ENCODE data around the gene FBXO22.
A peak's percentile ranks its signal among the peaks of the same experiment; 100 is the strongest.
"Not testable (repeated sequence)": the region's sequence is repeated elsewhere in the genome, so short reads cannot be mapped to it uniquely, and the experiment has no call there.

FBXO22 gene

GRCh38 chr15:75921732-75922703 lies 18.3 kb downstream of the FBXO22 start:
- peak; percentile 30 for DNase-seq

GRCh38 chr15:75923756-75924155 lies 20.1 kb downstream of the FBXO22 start:
- DNase-seq: no peak

- no peak for DNase-seq
These were observed 20.9 kb downstream of the FBXO22 start for GRCh38 chr15:75924576-75924975.

DNA sequence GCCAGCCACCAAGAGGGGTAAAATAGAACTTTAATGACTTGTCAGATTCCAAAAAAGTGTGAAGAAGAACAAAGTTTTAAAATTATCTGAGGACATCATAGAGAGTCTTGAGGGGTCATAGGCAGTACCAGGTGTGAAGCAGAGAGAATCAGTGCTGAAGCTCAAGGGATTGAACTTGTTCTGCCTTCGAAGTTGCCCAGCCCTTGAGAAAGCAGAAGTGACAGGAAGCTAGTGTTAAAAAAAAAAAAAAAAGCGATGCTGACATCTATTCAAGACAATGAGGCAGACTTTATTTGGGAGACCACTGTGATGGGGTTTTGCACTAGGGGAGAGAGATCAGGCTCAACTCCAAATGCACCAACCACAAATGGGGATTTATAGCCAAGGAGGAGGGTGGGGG lies 21.8 kb downstream of the FBXO22 start:
- peak; percentile 16 for DNase-seq

GRCh38 chr15:75926931-75927330 lies 23.3 kb downstream of the FBXO22 start:
- DNase-seq: no peak

GRCh38 chr15:75927601-75928000 lies 23.9 kb downstream of the FBXO22 start:
- DNase-seq: no peak

- DNase-seq: peak; percentile 21
These were observed 25.3 kb downstream of the FBXO22 start for GRCh38 chr15:75928680-75929608.

DNA sequence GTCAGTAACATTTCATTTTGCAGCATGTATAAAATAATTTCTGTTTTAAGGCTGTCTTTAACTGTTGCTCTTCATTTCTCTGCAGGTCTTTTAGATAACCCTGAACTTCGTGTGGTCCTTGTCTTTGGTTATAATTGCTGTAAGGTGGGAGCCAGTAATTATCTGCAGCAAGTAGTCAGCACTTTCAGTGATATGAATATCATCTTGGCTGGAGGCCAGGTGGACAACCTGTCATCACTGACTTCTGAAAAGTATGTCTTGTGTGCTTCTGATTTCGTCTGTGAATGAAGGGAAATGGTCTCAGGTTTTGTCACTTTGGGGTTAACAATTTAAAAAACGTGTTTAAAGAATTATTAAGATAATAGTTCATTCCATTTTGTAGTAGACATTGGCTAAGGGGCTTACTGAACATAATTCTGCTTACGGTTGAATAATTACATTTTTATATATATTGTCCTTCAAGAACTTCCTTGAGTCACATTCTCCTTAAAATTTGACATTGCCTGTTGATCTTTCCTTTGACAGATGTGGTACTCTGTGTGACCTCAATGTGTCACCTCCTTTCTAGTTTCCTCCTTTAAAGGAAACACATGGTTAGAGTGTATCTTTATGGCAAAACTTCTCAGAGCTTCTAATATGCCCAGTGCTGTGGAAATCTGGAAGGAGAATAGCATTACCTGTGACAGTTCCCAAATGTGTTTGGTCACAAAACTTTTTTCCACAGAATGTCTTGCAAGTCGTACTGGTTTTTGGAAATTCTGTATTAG lies 26.3 kb downstream of the FBXO22 start:
- DNase-seq: peak; percentile 22

- DNase-seq: no peak
These were observed 27.2 kb downstream of the FBXO22 start for GRCh38 chr15:75930866-75931265.

DNA sequence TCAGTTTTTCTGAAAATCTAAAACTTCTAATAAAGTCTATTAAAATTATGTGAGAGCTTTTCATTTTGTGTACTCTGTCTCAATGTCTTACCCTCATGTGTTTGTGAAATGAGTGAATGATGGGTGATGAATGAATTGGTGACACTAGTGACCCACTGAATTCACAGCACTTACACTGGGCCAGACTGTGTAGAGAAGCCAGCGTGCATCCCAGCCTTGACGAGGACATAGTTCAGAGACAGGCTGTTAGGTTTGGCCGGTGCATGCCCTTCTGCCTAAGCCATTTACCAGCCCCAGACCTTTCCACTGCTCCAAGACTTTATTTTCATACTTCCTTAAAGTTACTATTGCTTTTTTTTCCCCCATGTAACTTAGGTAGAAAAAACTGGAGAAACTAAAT lies 38.8 kb downstream of the FBXO22 start:
- no peak for DNase-seq

DNA sequence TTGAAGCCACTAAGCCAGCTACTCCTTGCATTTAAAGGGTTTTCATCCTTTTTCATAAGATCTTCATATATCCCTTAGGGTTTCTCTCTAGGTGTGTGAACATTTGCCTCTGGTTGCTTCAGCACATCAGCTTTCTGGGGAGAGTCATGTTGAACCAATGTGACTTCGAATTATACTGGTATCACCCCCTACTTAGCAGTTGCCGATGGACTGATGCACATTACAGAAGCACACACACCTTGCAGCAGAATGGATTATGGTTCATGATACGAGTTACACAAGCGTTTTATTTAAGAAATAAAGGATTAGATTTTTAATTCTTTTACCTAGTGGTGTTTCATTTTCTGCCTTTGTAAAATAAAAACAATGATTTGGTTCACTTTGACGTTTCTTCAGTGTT lies 39.6 kb downstream of the FBXO22 start:
- DNase-seq: no peak

GRCh38 chr15:75943713-75944215 lies 40.1 kb downstream of the FBXO22 start:
- no peak for DNase-seq

- DNase-seq: peak; percentile 95
These were observed 42.3 kb downstream of the FBXO22 start for GRCh38 chr15:75945953-75946352.

DNA sequence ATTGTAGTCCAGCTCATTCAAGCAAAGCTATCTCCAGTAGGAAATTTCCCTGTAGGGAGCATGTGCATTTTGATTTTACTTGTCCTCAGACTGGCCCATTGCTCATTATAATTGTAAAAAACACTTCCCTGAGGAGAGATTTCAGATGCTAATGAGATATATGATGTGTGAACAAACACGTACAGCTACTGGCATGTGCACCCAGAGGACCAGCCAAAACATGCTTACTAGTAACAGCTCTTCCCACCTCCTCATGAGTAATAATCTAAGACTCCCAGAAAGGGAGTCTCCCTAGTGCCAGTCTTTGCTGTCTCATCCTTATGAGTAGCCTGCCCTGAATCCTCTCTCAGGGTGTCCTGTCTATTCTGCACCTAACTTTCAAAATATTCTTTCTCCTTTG lies 43.4 kb downstream of the FBXO22 start:
- DNase-seq: no peak

- DNase-seq: no peak
These were observed 45.2 kb downstream of the FBXO22 start for GRCh38 chr15:75948761-75949296.

- DNase-seq: peak; percentile 54
These were observed 48.8 kb downstream of the FBXO22 start for GRCh38 chr15:75952525-75952924.

- no peak for DNase-seq
These were observed 52.0 kb downstream of the FBXO22 start for GRCh38 chr15:75955720-75956119.

- DNase-seq: no peak
These were observed 57.7 kb downstream of the FBXO22 start for GRCh38 chr15:75961331-75961730.

GRCh38 chr15:75966073-75966472 lies 62.4 kb downstream of the FBXO22 start:
- no peak for DNase-seq

GRCh38 chr15:75976766-75977165 lies 73.1 kb downstream of the FBXO22 start:
- DNase-seq: not testable (repeated sequence)

GRCh38 chr15:75981149-75981815 lies 77.6 kb downstream of the FBXO22 start:
- no peak for DNase-seq

GRCh38 chr15:75982468-75982867 lies 78.8 kb downstream of the FBXO22 start:
- DNase-seq: no peak
